Spleen (tissue), 11 donors: Measurements from ENCODE around the gene KCNH6. TPM values are rescaled to one million over a fixed set of nuclear protein-coding genes. Genes with fewer than 3 reads are reported as not detected.

Experiments used
- DNase-seq: peaks from one replicate; pipeline ENCODE4 v3.0.0-alpha.2; 2020
- H3K27ac ChIP-seq, 8 donors: fragments of 200-600 bp; sonication (generic) in 7 of 8; 1 replicate in 4 of 8; 2 replicates in 4 of 8; pipeline versions ENCODE4 v1.5.0 to v1.8.0; 2016 to 2021; ENCODE audit warnings: inconsistent platforms in 4 of 8, mild to moderate bottlenecking in 4 of 8, moderate library complexity in 1 of 8
- H3K27me3 ChIP-seq, 7 donors: fragments of 200-600 bp; sonication (generic) in 6 of 7; replicated peaks in 1 of 7; 1 replicate in 4 of 7; 2 replicates in 3 of 7; pipeline versions ENCODE4 v1.5.0 to v1.8.0; 2016 to 2021; ENCODE audit warnings: inconsistent platforms in 3 of 7, mild to moderate bottlenecking in 1 of 7
- H3K36me3 ChIP-seq, 6 donors: fragments of 200-600 bp; sonication (generic) in 5 of 6; 1 replicate in 4 of 6; 2 replicates in 2 of 6; pipeline versions ENCODE4 v1.5.0 to v1.8.0; 2016 to 2021; ENCODE audit warnings: inconsistent platforms in 2 of 6
- H3K4me1 ChIP-seq, 6 donors: fragments of 200-600 bp; sonication (generic) in 5 of 6; 1 replicate in 3 of 6; 2 replicates in 3 of 6; pipeline versions ENCODE4 v1.5.0 to v1.8.0; 2016 to 2021; ENCODE audit warnings: inconsistent platforms in 3 of 6
- H3K4me3 ChIP-seq, 8 donors: fragments of 200-600 bp; sonication (generic) in 7 of 8; 1 replicate in 4 of 8; 2 replicates in 4 of 8; pipeline versions ENCODE4 v1.5.0 to v1.8.0; 2016 to 2021; ENCODE audit warnings: inconsistent platforms in 4 of 8, mild to moderate bottlenecking in 4 of 8, moderate library complexity in 2 of 8
- H3K9me3 ChIP-seq, 8 donors: fragments of 200-600 bp; sonication (generic) in 7 of 8; 1 replicate in 4 of 8; 2 replicates in 4 of 8; pipeline versions ENCODE4 v1.5.0 to v1.8.0; 2016 to 2021; ENCODE audit warnings: inconsistent platforms in 4 of 8
- POLR2A ChIP-seq, 3 donors: fragments of 450-650 bp; IDR thresholded peaks; one replicate each; pipeline ENCODE4 v1.5.1; 2017; ENCODE audit warnings: antibody characterized with exemption in 3 of 3, mild to moderate bottlenecking in 1 of 3
- POLR2AphosphoS5 ChIP-seq, 3 donors: sonication (generic); formaldehyde crosslinking; IDR thresholded peaks; one replicate each; pipeline ENCODE4 v1.5.1; 2017; ENCODE audit warnings: antibody characterized with exemption in 3 of 3
- WGBS, 5 donors: extraction: QIAGEN DNeasy Blood & Tissue Kit in 3 of 5; methylation state at CpG; one replicate each; pipeline versions ENCODE4 v1.1.5 to v1.1.7; 2013 to 2018; 5-methylcytosine and 5-hydroxymethylcytosine counted together
- intact Hi-C: fragments of 100-400 bp; cut with DNase I; formaldehyde crosslinking; loops from one replicate; pipeline ENCODE4 v1.15.0; 2023; ENCODE audit warnings: low total_unique reads
- polyA plus RNA-seq, 3 donors: library from polyadenylated mRNA; stranded (reverse); fragments of 200-250 nt; gene quantifications; one replicate each; pipeline ENCODE4 v1.2.1, GENCODE V29; 2013
- total RNA-seq, 7 donors: library from RNA; depleted of rRNA in 3 of 7; stranded (reverse); fragments of >200 nt in 3 of 7; fragmentation: NEBNext Ultra II Directional in 4 of 7; extraction: Animal tissue kit (Norgen Biotek cat#: 25700) in 4 of 7; gene quantifications; one replicate each; pipeline versions ENCODE4 v1.1.0 to v1.2.1, GENCODE V29; 2016 to 2021
- TF ChIP-seq, protein P1 (sequence below), 11 experiments: fragments of 200-600 bp in 7 of 11; fragments of 450-650 bp in 4 of 11; sonication (generic) in 4 of 11; IDR thresholded peaks in 8 of 11; conservative IDR thresholded peaks in 3 of 11; 1 replicate in 7 of 11; 2 replicates in 4 of 11; pipeline versions ENCODE4 v1.4.0 to v1.8.0; 2016 to 2021; ENCODE audit warnings: antibody characterized with exemption in 11 of 11, inconsistent platforms in 4 of 11, mild to moderate bottlenecking in 1 of 11
- donor health status: healthy with polysubstance abuse.
- donor health status: DM: no; HTN: no; CAD: no; lungs with moderate emphysema.
- donor health status: DM: no; HTN: no; CAD: no.
- donor health status: Bipolar disorder and iron deficiency.
- donor health status: healthy.
- donor health status: DM: no; HTN: no; CAD: no.
- donor health status: DM: yes; HTN: yes; CAD: no.

Gene KCNH6
- total and polyA plus RNA-seq, 10 donors, result not detected

DNA sequence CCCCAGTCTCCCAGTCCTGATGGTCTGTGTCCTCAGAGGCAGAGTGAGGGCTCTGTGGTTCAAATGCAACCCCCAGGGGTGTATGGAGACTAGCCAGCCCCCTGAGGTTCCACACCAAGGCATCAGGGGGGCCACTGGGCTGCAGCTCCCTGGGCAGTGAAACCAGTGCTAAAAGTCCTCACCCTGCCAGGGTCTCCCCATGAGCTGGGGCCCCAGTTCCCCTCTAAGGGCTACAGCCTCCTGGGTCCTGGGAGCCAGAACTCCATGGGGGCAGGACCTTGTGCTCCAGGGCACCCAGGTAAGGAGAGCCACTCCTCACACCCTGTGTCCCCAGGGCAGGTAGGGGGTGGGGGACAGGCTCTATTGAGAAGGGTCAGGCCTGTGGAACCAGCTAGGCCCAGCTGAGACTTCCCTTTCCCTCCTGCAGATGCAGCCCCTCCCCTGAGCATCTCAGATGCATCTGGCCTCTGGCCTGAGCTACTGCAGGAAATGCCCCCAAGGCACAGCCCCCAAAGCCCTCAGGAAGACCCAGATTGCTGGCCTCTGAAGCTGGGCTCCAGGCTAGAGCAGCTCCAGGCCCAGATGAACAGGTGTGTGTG lies 20.8 kb downstream of the KCNH6 start:
- no peak for DNase-seq
- no peaks in the 10 kb centered on the region for H3K36me3 ChIP-seq
- H3K27me3 ChIP-seq, result peaks cover 0 to 14% (median 6%) of the 10 kb centered on the region in 7 donors
- H3K9me3 ChIP-seq, result no peaks in the 10 kb centered on the region
- peaks cover 0 to 6% (median 2%) of the 10 kb centered on the region in 6 donors for H3K4me1 ChIP-seq
- TF ChIP-seq, protein P1, sequence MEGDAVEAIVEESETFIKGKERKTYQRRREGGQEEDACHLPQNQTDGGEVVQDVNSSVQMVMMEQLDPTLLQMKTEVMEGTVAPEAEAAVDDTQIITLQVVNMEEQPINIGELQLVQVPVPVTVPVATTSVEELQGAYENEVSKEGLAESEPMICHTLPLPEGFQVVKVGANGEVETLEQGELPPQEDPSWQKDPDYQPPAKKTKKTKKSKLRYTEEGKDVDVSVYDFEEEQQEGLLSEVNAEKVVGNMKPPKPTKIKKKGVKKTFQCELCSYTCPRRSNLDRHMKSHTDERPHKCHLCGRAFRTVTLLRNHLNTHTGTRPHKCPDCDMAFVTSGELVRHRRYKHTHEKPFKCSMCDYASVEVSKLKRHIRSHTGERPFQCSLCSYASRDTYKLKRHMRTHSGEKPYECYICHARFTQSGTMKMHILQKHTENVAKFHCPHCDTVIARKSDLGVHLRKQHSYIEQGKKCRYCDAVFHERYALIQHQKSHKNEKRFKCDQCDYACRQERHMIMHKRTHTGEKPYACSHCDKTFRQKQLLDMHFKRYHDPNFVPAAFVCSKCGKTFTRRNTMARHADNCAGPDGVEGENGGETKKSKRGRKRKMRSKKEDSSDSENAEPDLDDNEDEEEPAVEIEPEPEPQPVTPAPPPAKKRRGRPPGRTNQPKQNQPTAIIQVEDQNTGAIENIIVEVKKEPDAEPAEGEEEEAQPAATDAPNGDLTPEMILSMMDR (IDR thresholded peaks at IDR 0.05 in 8 of 11, conservative IDR thresholded peaks at IDR 0.05 in 3 of 11), result no peak
- TF ChIP-seq POLR2A (IDR thresholded peaks at IDR 0.05), result no peak
- no peak for TF ChIP-seq POLR2AphosphoS5 (IDR thresholded peaks at IDR 0.05)
- intact Hi-C loops, result no loop called here
- H3K4me3 ChIP-seq, result no peak overlapping the region
- H3K27ac ChIP-seq, result no peak overlapping the region

DNA sequence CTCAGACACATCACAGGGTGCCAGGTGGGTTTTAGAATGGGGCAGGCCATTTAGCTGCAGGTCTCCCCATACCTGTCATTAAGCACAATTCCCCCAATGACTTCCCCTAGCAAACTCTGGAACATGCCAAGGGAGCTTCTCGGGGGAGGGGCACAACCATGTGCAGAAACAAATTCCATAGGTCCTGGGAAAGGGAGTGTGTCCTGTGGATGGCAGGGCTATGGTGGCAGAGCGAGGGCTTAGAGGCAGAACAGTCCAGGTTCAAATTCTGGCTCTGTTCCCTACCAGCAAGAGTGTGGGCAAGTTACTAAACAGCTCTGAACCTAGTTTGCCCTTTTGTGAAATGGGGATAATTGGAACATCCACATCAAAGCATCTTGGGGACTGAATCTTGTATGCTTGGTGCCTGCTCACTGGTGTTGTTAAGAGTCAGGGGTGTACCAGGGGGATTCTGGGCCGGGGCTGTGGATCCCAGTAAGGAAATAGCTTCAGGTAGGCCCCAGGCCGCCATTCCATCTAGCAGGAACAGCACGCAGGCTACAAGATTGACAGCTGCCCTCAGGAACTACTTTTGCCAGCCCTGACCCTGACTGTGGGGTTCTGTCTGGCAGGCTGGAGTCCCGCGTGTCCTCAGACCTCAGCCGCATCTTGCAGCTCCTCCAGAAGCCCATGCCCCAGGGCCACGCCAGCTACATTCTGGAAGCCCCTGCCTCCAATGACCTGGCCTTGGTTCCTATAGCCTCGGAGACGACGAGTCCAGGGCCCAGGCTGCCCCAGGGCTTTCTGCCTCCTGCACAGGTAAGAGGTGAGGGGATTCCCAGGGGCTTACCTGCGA lies 21.5 kb downstream of the KCNH6 start:
- Histone ChIP-seq H3K9me3 (no peaks in the 10 kb centered on the region), H3K27me3 (peaks cover 0 to 6% (median 0%) of the 10 kb centered on the region in 7 donors), H3K4me1 (peaks cover 0 to 14% (median 8%) of the 10 kb centered on the region in 6 donors), H3K27ac (no peak overlapping the region), H3K4me3 (no peak overlapping the region), H3K36me3 (no peaks in the 10 kb centered on the region)
- intact Hi-C loops, result no loop called here
- DNase-seq, result no peak
- WGBS, 5 donors, result 91 to 93% (median 92%) methylated on average over 11 to 13 of the region's 13 CpGs
- TF ChIP-seq POLR2A (IDR thresholded peaks at IDR 0.05) (no peak), POLR2AphosphoS5 (IDR thresholded peaks at IDR 0.05) (no peak)
- TF ChIP-seq, protein P1 (IDR thresholded peaks at IDR 0.05 in 8 of 11, conservative IDR thresholded peaks at IDR 0.05 in 3 of 11), result no peak

DNA sequence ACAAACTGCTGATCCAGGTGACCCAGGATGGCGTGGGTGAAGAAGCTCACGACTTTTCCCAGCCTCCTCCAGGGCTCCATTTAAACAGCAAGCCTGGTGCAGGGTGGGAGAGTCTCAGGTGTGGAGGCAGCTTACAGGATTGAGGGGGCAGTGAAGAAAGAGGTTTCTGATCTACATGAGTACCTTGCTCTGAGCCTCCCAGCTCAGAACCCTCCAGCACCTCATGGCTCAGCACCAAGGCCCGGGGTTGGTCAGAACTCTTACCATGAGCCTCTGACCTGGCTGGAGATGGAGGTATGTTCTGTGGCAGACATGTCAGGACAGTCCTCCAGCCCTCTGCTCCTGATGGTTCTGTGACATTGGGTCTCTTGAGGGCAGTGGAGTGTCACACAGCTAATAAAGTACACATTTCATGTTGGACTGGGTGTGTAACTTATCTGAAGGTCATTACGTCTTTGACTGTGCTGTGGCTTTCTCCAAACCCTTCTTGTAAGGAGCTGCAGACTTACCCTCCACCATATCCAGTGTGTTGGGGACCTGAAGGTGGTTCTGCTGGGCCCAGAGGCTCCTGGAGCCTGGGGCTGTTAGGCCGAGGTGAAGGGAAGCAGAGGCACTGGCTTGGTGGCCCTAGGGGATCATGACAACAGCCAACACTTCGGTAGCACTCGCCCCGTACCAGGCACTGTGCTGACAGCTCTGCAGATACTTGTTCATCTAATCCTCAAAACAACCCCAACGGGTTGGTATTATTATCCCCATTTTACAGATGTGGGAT lies 23.3 kb downstream of the KCNH6 start:
- H3K27me3 ChIP-seq, result no peaks in the 10 kb centered on the region
- WGBS, 5 donors, result 90 to 97% (median 93%) methylated on average over 7 to 9 of the region's 9 CpGs
- intact Hi-C loops, result no loop called here
- no peaks in the 10 kb centered on the region for H3K36me3 ChIP-seq
- TF ChIP-seq POLR2A (IDR thresholded peaks at IDR 0.05) (no peak), POLR2AphosphoS5 (IDR thresholded peaks at IDR 0.05) (no peak)
- TF ChIP-seq, protein P1 (IDR thresholded peaks at IDR 0.05 in 8 of 11, conservative IDR thresholded peaks at IDR 0.05 in 3 of 11), result no peak
- no peak overlapping the region for H3K27ac ChIP-seq
- H3K4me3 ChIP-seq, result no peak overlapping the region
- no peak for DNase-seq
- no peaks in the 10 kb centered on the region for H3K9me3 ChIP-seq
- peaks cover 3 to 23% (median 14%) of the 10 kb centered on the region in 6 donors for H3K4me1 ChIP-seq
